Gastrocnemius medialis (tissue), 4 donors: Measurements from ENCODE around the gene OR52L1. TPM values are rescaled to one million over a fixed set of nuclear protein-coding genes. Genes with fewer than 3 reads are reported as not detected.
"Not testable (repeated sequence)": the region's sequence is repeated elsewhere in the genome, so short reads cannot be mapped to it uniquely, and the experiment has no call there.

Experiments
- ATAC-seq, 2 donors: fragments of 150-250 bp; one replicate each; pipeline ENCODE4 v1.9.1; 2016
- DNase-seq, 2 donors: peaks; one replicate each; pipeline ENCODE4 v3.0.0-alpha.2; 2019
- H3K27ac ChIP-seq, 4 donors: fragments of 200-600 bp; sonication (generic); 1 replicate in 1 of 4; 2 replicates in 3 of 4; pipeline ENCODE4 v1.5.1; 2016 to 2018; ENCODE audit warnings: mild to moderate bottlenecking in 2 of 4, moderate library complexity in 1 of 4
- H3K27me3 ChIP-seq, 3 donors: fragments of 200-600 bp; sonication (generic) in 2 of 3; 1 replicate in 1 of 3; 2 replicates in 2 of 3; pipeline versions ENCODE4 v1.5.1 to v1.6.0; 2016 to 2019; ENCODE audit warnings: mild to moderate bottlenecking in 1 of 3, moderate library complexity in 1 of 3
- H3K36me3 ChIP-seq, 2 donors: fragments of 200-600 bp; sonication (generic) in 1 of 2; one replicate each; pipeline ENCODE4 v1.5.1; 2017 to 2018
- H3K4me1 ChIP-seq, 2 donors: fragments of 200-600 bp; sonication (generic) in 1 of 2; one replicate each; pipeline ENCODE4 v1.5.1; 2016 to 2017; ENCODE audit warnings: mild to moderate bottlenecking in 2 of 2
- H3K4me3 ChIP-seq, 4 donors: fragments of 200-600 bp; sonication (generic) in 3 of 4; 1 replicate in 1 of 4; 2 replicates in 3 of 4; pipeline ENCODE4 v1.5.1; 2016 to 2019; ENCODE audit warnings: mild to moderate bottlenecking in 2 of 4
- H3K9me3 ChIP-seq, 3 donors: fragments of 200-600 bp; sonication (generic) in 2 of 3; 1 replicate in 1 of 3; 2 replicates in 2 of 3; pipeline ENCODE4 v1.5.1; 2016 to 2019
- POLR2A ChIP-seq, 2 donors: fragments of 450-650 bp; IDR thresholded peaks; one replicate each; pipeline ENCODE4 v1.6.1; 2017; ENCODE audit warnings: antibody characterized with exemption in 2 of 2, mild to moderate bottlenecking in 2 of 2, moderate library complexity in 2 of 2
- in situ Hi-C, 4 donors: fragments of 200-750 bp; cut with MboI; loops; one replicate each; pipeline versions ENCODE4 v1.15.0 to v1.8.0; 2017; ENCODE audit warnings: low sequenced_read_pairs in 4 of 4
- intact Hi-C: fragments of 100-400 bp; cut with DNase I; formaldehyde crosslinking; loops from one replicate; pipeline ENCODE4 v1.15.1; 2023; ENCODE audit warnings: low total_unique reads
- total RNA-seq, 4 donors: library from RNA; depleted of rRNA; stranded (reverse); fragments of >200 nt; gene quantifications; one replicate each; pipeline versions ENCODE4 v1.1.0 to v1.2.3, GENCODE V29; 2016
- TF ChIP-seq, protein P1 (sequence below), 5 experiments: fragments of 450-650 bp in 3 of 5; fragments of 200-600 bp in 2 of 5; sonication (generic) in 2 of 5; IDR thresholded peaks in 4 of 5; conservative IDR thresholded peaks in 1 of 5; 1 replicate in 4 of 5; 2 replicates in 1 of 5; pipeline ENCODE4 v1.5.1; 2016 to 2019; ENCODE audit warnings: antibody characterized with exemption in 5 of 5, mild to moderate bottlenecking in 3 of 5, moderate library complexity in 3 of 5

The OR52L1 gene
- total RNA-seq, 4 donors from 2014 or later: not detected

- in situ Hi-C loops (no loop called here), intact Hi-C loops (no loop called here)
- H3K27ac ChIP-seq: no peak overlapping the region
- no peak overlapping the region for H3K4me3 ChIP-seq
- no peaks in the 10 kb centered on the region for H3K27me3 ChIP-seq
- TF ChIP-seq, protein P1, sequence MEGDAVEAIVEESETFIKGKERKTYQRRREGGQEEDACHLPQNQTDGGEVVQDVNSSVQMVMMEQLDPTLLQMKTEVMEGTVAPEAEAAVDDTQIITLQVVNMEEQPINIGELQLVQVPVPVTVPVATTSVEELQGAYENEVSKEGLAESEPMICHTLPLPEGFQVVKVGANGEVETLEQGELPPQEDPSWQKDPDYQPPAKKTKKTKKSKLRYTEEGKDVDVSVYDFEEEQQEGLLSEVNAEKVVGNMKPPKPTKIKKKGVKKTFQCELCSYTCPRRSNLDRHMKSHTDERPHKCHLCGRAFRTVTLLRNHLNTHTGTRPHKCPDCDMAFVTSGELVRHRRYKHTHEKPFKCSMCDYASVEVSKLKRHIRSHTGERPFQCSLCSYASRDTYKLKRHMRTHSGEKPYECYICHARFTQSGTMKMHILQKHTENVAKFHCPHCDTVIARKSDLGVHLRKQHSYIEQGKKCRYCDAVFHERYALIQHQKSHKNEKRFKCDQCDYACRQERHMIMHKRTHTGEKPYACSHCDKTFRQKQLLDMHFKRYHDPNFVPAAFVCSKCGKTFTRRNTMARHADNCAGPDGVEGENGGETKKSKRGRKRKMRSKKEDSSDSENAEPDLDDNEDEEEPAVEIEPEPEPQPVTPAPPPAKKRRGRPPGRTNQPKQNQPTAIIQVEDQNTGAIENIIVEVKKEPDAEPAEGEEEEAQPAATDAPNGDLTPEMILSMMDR (IDR thresholded peaks at IDR 0.05 in 4 of 5, conservative IDR thresholded peaks at IDR 0.05 in 1 of 5): no peak
- TF ChIP-seq POLR2A (IDR thresholded peaks at IDR 0.05): no peak
- H3K36me3 ChIP-seq: no peaks in the 10 kb centered on the region
- H3K4me1 ChIP-seq: no peaks in the 10 kb centered on the region
- DNase-seq (no peak), ATAC-seq (no peak)
- H3K9me3 ChIP-seq: no peaks in the 10 kb centered on the region
These were observed 19.1 kb downstream of the OR52L1 start for GRCh38 chr11:5967708-5968107.

GRCh38 chr11:5966958-5967357, 19.8 kb downstream of the OR52L1 start:
- Histone ChIP-seq H3K9me3 (no peaks in the 10 kb centered on the region), H3K27ac (no peak overlapping the region), H3K4me1 (no peaks in the 10 kb centered on the region), H3K4me3 (no peak overlapping the region), H3K27me3 (no peaks in the 10 kb centered on the region), H3K36me3 (no peaks in the 10 kb centered on the region)
- DNase-seq (no peak), ATAC-seq (no peak)
- intact Hi-C loops: no loop called here
- TF ChIP-seq POLR2A (IDR thresholded peaks at IDR 0.05): no peak
- TF ChIP-seq, protein P1 (IDR thresholded peaks at IDR 0.05 in 4 of 5, conservative IDR thresholded peaks at IDR 0.05 in 1 of 5): no peak
- in situ Hi-C loops: no loop called here

DNA sequence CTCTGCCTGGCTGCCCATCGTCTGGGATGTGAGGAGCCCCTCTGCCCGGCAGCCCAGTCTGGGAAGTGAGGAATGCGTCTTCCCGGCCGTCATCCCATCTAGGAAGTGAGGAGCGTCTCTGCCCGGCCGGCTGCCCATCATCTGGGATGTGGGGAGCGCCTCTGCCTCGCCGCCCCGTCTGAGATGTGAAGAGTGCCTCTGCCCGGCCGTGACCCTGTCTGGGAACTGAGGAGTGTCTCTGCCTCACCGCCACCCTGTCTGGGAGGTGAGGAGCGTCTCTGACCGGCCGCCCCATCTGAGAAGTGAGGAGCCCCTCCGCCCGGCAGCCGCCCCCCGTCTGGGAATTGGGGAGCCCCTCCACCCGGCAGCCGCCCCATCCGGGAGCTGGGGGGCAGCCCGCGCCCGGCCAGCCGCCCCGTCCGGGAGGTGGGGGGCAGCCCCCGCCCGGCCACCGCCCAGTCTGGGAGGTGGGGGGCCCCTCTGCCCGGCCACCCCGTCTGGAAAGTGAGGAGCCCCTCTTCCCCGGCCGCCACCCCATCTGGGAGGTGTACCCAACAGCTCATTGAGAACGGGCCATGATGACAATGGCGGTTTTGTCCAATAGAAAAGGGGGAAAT, 26.0 kb downstream of the OR52L1 start:
- in situ Hi-C loops, H3K4me3 ChIP-seq, intact Hi-C loops, H3K4me1 ChIP-seq, DNase-seq, H3K9me3 ChIP-seq, H3K27ac ChIP-seq, H3K27me3 ChIP-seq, H3K36me3 ChIP-seq, ATAC-seq: not testable (repeated sequence)

GRCh38 chr11:5955586-5955985, 31.2 kb downstream of the OR52L1 start:
- intact Hi-C loops: no loop called here
- H3K27me3 ChIP-seq: no peaks in the 10 kb centered on the region

GRCh38 chr11:5941951-5942350, 44.8 kb downstream of the OR52L1 start, which contains the start of gene OR56A3:
OR56A3 (plus strand) TSS chr11:5942251; CDS start chr11:5947347, 5,096 bp downstream.
- H3K4me1 ChIP-seq: no peaks in the 10 kb centered on the region
- no peak for DNase-seq
- no peak within 1 kb of the TSS for H3K4me3 ChIP-seq
- H3K27me3 ChIP-seq: no peaks in the 10 kb centered on the region
- no peaks in the 10 kb centered on the region for H3K9me3 ChIP-seq
- in situ Hi-C loops: no loop called here
- no peaks in the 10 kb centered on the region for H3K36me3 ChIP-seq
- H3K27ac ChIP-seq: no peak within 1 kb of the TSS
- no peak for ATAC-seq
- intact Hi-C loops: no loop called here
- TF ChIP-seq, protein P1 (IDR thresholded peaks at IDR 0.05 in 4 of 5, conservative IDR thresholded peaks at IDR 0.05 in 1 of 5): no peak
- TF ChIP-seq POLR2A (IDR thresholded peaks at IDR 0.05): no peak

More at GRCh38 chr11:5955586-5955985, 31.2 kb downstream of the OR52L1 start:
- ATAC-seq: no peak
- Histone ChIP-seq H3K4me3 (no peak overlapping the region), H3K36me3 (no peaks in the 10 kb centered on the region), H3K27ac (no peak overlapping the region), H3K9me3 (no peaks in the 10 kb centered on the region), H3K4me1 (no peaks in the 10 kb centered on the region)
- no peak for DNase-seq
- in situ Hi-C loops: no loop called here
- no peak for TF ChIP-seq POLR2A (IDR thresholded peaks at IDR 0.05)
- TF ChIP-seq, protein P1 (IDR thresholded peaks at IDR 0.05 in 4 of 5, conservative IDR thresholded peaks at IDR 0.05 in 1 of 5): no peak
